ENCODE results near the gene LDLRAD1.

DNA sequence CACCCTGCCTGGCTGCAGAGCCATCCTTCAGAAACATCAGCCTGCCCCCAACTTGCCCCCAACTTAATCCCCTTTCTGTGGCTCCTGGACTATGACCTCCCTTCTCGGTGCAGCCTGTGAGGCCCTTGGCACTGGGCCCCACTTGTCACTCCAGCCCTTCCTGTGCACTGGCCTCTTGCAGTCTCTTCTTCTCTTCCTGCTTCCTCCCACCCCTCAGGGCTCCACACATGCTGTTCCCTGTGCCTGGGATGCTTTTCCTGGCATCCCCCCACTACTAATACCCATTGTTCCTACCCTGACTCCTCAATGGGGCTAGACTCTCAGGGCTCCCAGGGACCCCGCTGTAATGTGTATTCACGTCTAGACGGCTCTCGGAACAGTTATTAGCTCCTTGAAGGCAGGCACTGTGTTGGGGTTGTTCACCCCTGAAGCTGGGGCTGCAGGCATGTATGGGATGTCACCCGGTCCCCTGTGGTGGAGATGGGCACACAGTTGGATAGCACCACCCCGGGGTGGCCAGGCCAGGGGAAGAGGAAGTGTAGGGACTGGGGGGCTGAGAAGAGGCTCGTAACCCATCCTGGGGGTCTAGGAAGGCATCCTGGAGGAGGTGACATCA is 4.5 kb downstream of the LDLRAD1 start:
- TF ChIP-seq, protein P1, sequence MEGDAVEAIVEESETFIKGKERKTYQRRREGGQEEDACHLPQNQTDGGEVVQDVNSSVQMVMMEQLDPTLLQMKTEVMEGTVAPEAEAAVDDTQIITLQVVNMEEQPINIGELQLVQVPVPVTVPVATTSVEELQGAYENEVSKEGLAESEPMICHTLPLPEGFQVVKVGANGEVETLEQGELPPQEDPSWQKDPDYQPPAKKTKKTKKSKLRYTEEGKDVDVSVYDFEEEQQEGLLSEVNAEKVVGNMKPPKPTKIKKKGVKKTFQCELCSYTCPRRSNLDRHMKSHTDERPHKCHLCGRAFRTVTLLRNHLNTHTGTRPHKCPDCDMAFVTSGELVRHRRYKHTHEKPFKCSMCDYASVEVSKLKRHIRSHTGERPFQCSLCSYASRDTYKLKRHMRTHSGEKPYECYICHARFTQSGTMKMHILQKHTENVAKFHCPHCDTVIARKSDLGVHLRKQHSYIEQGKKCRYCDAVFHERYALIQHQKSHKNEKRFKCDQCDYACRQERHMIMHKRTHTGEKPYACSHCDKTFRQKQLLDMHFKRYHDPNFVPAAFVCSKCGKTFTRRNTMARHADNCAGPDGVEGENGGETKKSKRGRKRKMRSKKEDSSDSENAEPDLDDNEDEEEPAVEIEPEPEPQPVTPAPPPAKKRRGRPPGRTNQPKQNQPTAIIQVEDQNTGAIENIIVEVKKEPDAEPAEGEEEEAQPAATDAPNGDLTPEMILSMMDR (conservative IDR thresholded peaks at IDR 0.05), result no peak
- no peak for TF ChIP-seq EZH2 (IDR thresholded peaks at IDR 0.05; ENCODE audit: low read depth)
